ENCODE data around the gene KRT74. TPM values are rescaled to one million over a fixed set of nuclear protein-coding genes. Genes with fewer than 3 reads are reported as not detected.

The KRT74 gene
- total and polyA plus RNA-seq, 2 of the 13 experiments (the other 11 are each of a cell fraction or from before 2014, with no cell fraction given): not detected

DNA sequence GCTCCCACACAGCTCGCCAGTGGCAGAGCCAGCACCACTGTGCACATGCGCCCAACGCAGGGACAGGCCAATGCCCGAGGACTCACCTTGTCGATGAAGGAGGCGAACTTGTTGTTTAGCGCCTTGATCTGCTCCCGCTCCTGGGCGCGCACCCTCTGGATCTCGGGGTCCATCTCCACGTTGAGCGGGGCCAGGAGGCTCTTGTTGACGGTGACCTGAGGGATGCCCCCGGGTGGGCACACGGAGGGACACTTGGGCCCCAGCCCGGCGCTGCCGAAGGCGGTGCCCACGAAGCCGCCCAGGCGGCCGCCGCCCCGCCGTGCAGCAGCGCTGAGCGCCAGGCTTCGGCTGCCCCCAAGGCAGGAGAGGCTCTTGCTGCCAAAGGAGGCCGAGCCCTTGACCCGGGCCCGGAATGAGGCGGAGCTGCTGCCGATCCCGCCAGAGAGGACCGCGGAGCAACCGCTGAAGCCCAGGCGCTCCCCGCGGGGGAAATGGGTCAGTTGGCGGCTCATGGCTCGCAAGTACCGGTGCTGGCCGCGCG lies 27.4 kb upstream of the KRT74 start, which contains the start of gene KRT72:
TSS of gene KRT72 (minus strand) at position 523 of the 541 bp plus-strand sequence. CDS start at position 512, 11 bp downstream.
- no peak for ATAC-seq
- 33% methylated on average over 3 of the region's 48 CpGs for WGBS (ENCODE audit: low lambda C conversion rate)
- POLR2A ChIA-PET: no interaction called here
- TF ChIP-seq ZNF343 (CRISPR knock-in tag; IDR thresholded peaks at IDR 0.05): no peak
- TF ChIP-seq ZHX2 (IDR thresholded peaks at IDR 0.05; ENCODE audit: low read depth): no peak
- no peak for TF ChIP-seq ZHX2 (CRISPR knock-in tag; IDR thresholded peaks at IDR 0.05; ENCODE audit: borderline replicate concordance)
- no peak for TF ChIP-seq POGK (CRISPR knock-in tag; conservative IDR thresholded peaks at IDR 0.05)
- TF ChIP-seq NR2F1 (CRISPR knock-in tag; IDR thresholded peaks at IDR 0.05): no peak
- TF ChIP-seq GATAD2A (CRISPR knock-in tag; IDR thresholded peaks at IDR 0.05): no peak
- TF ChIP-seq ZNF33A (CRISPR knock-in tag; IDR thresholded peaks at IDR 0.05; ENCODE audit: borderline replicate concordance): no peak
- no peak for TF ChIP-seq ZSCAN30 (CRISPR knock-in tag; IDR thresholded peaks at IDR 0.05)
- no peak for TF ChIP-seq SP4 (CRISPR knock-in tag; IDR thresholded peaks at IDR 0.05)
- no peak for TF ChIP-seq SNRNP70 (IDR thresholded peaks at IDR 0.05; ENCODE audit: low read depth, low read length)
- TF ChIP-seq PHB2 (IDR thresholded peaks at IDR 0.05; ENCODE audit: partially characterized antibody): no peak
- no peak for TF ChIP-seq MED13 (CRISPR knock-in tag; IDR thresholded peaks at IDR 0.05)
- TF ChIP-seq, protein P1, sequence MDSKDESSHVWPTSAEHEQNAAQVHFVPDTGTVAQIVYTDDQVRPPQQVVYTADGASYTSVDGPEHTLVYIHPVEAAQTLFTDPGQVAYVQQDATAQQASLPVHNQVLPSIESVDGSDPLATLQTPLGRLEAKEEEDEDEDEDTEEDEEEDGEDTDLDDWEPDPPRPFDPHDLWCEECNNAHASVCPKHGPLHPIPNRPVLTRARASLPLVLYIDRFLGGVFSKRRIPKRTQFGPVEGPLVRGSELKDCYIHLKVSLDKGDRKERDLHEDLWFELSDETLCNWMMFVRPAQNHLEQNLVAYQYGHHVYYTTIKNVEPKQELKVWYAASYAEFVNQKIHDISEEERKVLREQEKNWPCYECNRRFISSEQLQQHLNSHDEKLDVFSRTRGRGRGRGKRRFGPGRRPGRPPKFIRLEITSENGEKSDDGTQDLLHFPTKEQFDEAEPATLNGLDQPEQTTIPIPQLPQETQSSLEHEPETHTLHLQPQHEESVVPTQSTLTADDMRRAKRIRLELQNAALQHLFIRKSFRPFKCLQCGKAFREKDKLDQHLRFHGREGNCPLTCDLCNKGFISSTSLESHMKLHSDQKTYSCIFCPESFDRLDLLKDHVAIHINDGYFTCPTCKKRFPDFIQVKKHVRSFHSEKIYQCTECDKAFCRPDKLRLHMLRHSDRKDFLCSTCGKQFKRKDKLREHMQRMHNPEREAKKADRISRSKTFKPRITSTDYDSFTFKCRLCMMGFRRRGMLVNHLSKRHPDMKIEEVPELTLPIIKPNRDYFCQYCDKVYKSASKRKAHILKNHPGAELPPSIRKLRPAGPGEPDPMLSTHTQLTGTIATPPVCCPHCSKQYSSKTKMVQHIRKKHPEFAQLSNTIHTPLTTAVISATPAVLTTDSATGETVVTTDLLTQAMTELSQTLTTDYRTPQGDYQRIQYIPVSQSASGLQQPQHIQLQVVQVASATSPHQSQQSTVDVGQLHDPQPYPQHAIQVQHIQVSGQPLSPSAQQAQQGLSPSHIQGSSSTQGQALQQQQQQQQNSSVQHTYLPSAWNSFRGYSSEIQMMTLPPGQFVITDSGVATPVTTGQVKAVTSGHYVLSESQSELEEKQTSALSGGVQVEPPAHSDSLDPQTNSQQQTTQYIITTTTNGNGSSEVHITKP (CRISPR knock-in tag; IDR thresholded peaks at IDR 0.05; ENCODE audit: low read depth): no peak

More for the DNA sequence above, 27.4 kb upstream of the KRT74 start, which contains the start of gene KRT72:
- Histone ChIP-seq H3K4me3 (replicated peaks in 1 of 3; ENCODE audit: insufficient read depth in 1 of 3, low read depth in 2 of 3, low read length in 3 of 3) (no peak within 1 kb of the TSS), H2AFZ (ENCODE audit: low read length) (no peak within 1 kb of the TSS), H4K20me1 (ENCODE audit: insufficient read depth, low read length) (no peaks in the 10 kb centered on the region), H3K79me2 (ENCODE audit: insufficient read depth, low read length) (no peaks in the 10 kb centered on the region), H3K4me1 (ENCODE audit: insufficient read depth, low read length) (no peaks in the 10 kb centered on the region), H3K27ac (ENCODE audit: extremely low read length, insufficient read depth, low read length) (no peak within 1 kb of the TSS), H3K4me2 (ENCODE audit: low read depth, low read length) (no peak within 1 kb of the TSS), H3K27me3 (ENCODE audit: control insufficient read depth in 1 of 2, insufficient read depth in 2 of 2, low read length in 2 of 2) (peaks cover 3 to 32% of the 10 kb centered on the region in 2 experiments; a peak in 4 of 5 replicates), H3K9me3 (ENCODE audit: low read length) (no peaks in the 10 kb centered on the region), H3K9ac (ENCODE audit: insufficient read depth, low read depth, low read length) (no peak within 1 kb of the TSS), H3K36me3 (replicated peaks in 1 of 2; ENCODE audit: control insufficient read depth in 1 of 2, insufficient read depth in 2 of 2, low read length in 2 of 2) (no peaks in the 10 kb centered on the region)
- no TSS peak for BruUV-seq (replicated peaks)
- DNase-seq (ENCODE audit: low spot score) (no peak), FAIRE-seq (no peak)
- CTCF ChIA-PET (ENCODE audit: low intra/inter-chr PET ratio, low total read pairs): no interaction called here
- intact Hi-C loops (cut with micrococcal nuclease; ENCODE audit: unreplicated experiment): no loop called here
- in situ Hi-C loops (cut with HindIII; ENCODE audit: extremely low pct_ligation_motif_present, low pct_unique_long_range_greater_than_20kb): no loop called here

All from HepG2 (cell line).